SU-DHL-6 (cell line): ENCODE measurements around the gene GIMAP7.

ENCODE experiments used
- EZH2phosphoT487 ChIP-seq: fragments of 200-600 bp; sonication (generic), shearing (Covaris generic); conservative IDR thresholded peaks from 2 replicates; pipeline ENCODE4 v1.6.1; 2018; ENCODE audit warnings: mild to moderate bottlenecking, antibody characterized with exemption, low read length, moderate library complexity, mixed read lengths
- TF ChIP-seq, protein P1 (sequence below): fragments of 200-600 bp; sonication (generic); IDR thresholded peaks from one replicate; pipeline ENCODE4 v1.5.1; 2017; ENCODE audit warnings: antibody characterized with exemption, mild to moderate bottlenecking, low read length, moderate library complexity; ENCODE audit not compliant: insufficient read depth, poor library complexity, severe bottlenecking

DNA sequence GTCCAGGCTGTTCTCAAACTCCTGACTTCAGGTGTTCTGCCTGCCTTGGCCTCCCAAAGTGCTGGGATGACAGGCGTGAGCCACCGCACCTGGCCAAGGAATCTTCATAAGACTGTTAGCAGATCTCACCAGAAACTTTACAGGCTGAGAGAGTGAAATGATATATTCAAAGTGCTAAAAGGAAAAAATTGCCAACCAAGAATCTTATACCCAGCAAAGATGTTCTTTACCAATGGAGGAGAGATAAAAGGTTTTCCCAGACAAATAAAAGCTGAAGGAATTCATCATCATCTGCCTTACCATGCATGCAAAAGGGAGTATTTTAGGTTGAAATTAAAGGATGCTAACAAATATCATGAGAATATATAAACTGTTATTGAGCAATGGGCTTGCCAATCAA is 23.6 kb downstream of the GIMAP7 start:
- TF ChIP-seq, protein P1, sequence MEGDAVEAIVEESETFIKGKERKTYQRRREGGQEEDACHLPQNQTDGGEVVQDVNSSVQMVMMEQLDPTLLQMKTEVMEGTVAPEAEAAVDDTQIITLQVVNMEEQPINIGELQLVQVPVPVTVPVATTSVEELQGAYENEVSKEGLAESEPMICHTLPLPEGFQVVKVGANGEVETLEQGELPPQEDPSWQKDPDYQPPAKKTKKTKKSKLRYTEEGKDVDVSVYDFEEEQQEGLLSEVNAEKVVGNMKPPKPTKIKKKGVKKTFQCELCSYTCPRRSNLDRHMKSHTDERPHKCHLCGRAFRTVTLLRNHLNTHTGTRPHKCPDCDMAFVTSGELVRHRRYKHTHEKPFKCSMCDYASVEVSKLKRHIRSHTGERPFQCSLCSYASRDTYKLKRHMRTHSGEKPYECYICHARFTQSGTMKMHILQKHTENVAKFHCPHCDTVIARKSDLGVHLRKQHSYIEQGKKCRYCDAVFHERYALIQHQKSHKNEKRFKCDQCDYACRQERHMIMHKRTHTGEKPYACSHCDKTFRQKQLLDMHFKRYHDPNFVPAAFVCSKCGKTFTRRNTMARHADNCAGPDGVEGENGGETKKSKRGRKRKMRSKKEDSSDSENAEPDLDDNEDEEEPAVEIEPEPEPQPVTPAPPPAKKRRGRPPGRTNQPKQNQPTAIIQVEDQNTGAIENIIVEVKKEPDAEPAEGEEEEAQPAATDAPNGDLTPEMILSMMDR: no peak
- no peak for TF ChIP-seq EZH2phosphoT487
